HAP-1 (cell line): ENCODE results near the gene RAD51B.
A peak's percentile ranks its signal among the peaks of the same experiment; 100 is the strongest.

Experiments
- DNase-seq, 2 experiments: peaks; one replicate each; pipeline ENCODE4 v3.0.0-alpha.2; 2016 to 2020; ENCODE audit warnings: low spot score in 2 of 2
- H3K27me3 ChIP-seq: fragments of 250-450 bp; sonication (Bioruptor Pico); 2 replicates; pipeline ENCODE4 v1.5.1; 2020; ENCODE audit warnings: low read depth, mild to moderate bottlenecking, moderate library complexity
- H3K36me3 ChIP-seq: fragments of 250-450 bp; sonication (Bioruptor Pico); replicated peaks from 2 replicates; pipeline ENCODE4 v1.5.1; 2020; ENCODE audit warnings: mild to moderate bottlenecking
- H3K4me1 ChIP-seq: fragments of 250-450 bp; sonication (Bioruptor Pico); 2 replicates; pipeline ENCODE4 v1.5.1; 2020; ENCODE audit warnings: mild to moderate bottlenecking
- H3K4me3 ChIP-seq: fragments of 250-450 bp; sonication (Bioruptor Pico); 2 replicates; pipeline ENCODE4 v1.5.1; 2020; ENCODE audit warnings: mild to moderate bottlenecking, moderate library complexity
- H3K9me3 ChIP-seq: fragments of 250-450 bp; sonication (Bioruptor Pico); 2 replicates; pipeline ENCODE4 v1.5.1; 2020; ENCODE audit warnings: mild to moderate bottlenecking, moderate library complexity
- in situ Hi-C: fragments of 300-500 bp; cut with MboI; formaldehyde crosslinking; loops from 3 replicates; pipeline ENCODE4 v1.14.3; 2020; ENCODE audit warnings: low sequenced_read_pairs, inconsistent platforms, mixed read lengths

The RAD51B gene

GRCh38 chr14:68322940-68323620, 503.5 kb downstream of the RAD51B start:
- Histone ChIP-seq H3K9me3 (no peaks in the 10 kb centered on the region), H3K4me1 (no peaks in the 10 kb centered on the region), H3K36me3 (no peaks in the 10 kb centered on the region), H3K27me3 (no peaks in the 10 kb centered on the region), H3K4me3 (no peak overlapping the region)
- no peak for DNase-seq
- in situ Hi-C loops = no loop called here

- Histone ChIP-seq H3K36me3 (no peaks in the 10 kb centered on the region), H3K9me3 (no peaks in the 10 kb centered on the region), H3K4me3 (no peak overlapping the region), H3K4me1 (no peaks in the 10 kb centered on the region), H3K27me3 (no peaks in the 10 kb centered on the region)
- DNase-seq = no peak
- in situ Hi-C loops = no loop called here
Observed at GRCh38 chr14:68325267-68325807, 505.8 kb downstream of the RAD51B start.

- Histone ChIP-seq H3K4me1 (peaks cover 9% of the 10 kb centered on the region), H3K4me3 (no peak overlapping the region), H3K9me3 (no peaks in the 10 kb centered on the region), H3K27me3 (no peaks in the 10 kb centered on the region), H3K36me3 (no peaks in the 10 kb centered on the region)
- in situ Hi-C loops = no loop called here
- no peak for DNase-seq
Observed at GRCh38 chr14:68327231-68327630, 507.7 kb downstream of the RAD51B start.

DNA sequence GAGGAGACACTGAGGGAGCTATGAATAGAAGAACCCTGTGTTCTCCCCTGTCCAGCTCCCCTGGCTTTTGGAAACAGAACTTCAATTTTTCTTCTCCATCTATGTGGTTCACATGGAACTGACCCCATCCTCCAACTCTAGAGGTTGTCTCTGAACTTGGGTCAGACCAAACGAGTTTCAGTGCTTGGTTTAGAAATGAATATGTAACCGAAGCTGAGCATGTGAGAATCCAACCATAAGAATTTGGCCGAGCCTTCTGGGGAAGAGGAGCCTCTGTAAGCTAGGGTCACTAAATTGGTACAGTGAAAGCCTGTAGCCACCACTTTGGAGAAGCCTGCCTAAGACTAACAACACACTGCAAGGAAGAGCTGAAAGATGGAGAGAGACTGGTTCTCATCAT, 508.9 kb downstream of the RAD51B start:
- Histone ChIP-seq H3K27me3 (no peaks in the 10 kb centered on the region), H3K4me3 (no peak overlapping the region), H3K9me3 (no peaks in the 10 kb centered on the region), H3K36me3 (no peaks in the 10 kb centered on the region), H3K4me1 (peaks cover 14% of the 10 kb centered on the region)
- in situ Hi-C loops = no loop called here
- DNase-seq = no peak

- Histone ChIP-seq H3K4me3 (no peak overlapping the region), H3K27me3 (no peaks in the 10 kb centered on the region), H3K36me3 (no peaks in the 10 kb centered on the region), H3K4me1 (peaks cover 14% of the 10 kb centered on the region), H3K9me3 (no peaks in the 10 kb centered on the region)
- no peak for DNase-seq
- in situ Hi-C loops = no loop called here
Observed at GRCh38 chr14:68331426-68331825, 511.8 kb downstream of the RAD51B start.

DNA sequence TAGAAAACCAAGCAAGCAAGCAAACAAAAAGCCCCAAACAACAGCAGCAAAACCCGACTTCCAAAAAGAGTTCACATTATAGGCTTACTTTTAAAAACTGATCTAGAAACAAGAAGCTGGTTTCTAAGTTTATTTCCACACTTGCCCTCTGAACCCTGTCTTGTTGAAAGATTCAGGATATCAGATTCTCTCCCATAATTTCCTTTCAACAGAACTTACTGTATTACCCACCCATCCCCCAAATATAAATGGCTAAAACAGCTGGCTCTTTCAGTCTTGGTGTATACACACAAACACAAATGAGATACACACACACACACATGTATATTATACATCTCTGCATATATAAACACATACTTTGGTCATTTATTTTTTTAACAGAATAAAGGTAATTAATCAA, 512.4 kb downstream of the RAD51B start:
- DNase-seq = peak in 1 of 2 experiments; percentile 25
- H3K4me1 ChIP-seq = peaks cover 14% of the 10 kb centered on the region
- H3K9me3 ChIP-seq = no peaks in the 10 kb centered on the region
- in situ Hi-C loops = no loop called here
- H3K36me3 ChIP-seq = no peaks in the 10 kb centered on the region
- H3K27me3 ChIP-seq = no peaks in the 10 kb centered on the region
- no peak overlapping the region for H3K4me3 ChIP-seq

DNA sequence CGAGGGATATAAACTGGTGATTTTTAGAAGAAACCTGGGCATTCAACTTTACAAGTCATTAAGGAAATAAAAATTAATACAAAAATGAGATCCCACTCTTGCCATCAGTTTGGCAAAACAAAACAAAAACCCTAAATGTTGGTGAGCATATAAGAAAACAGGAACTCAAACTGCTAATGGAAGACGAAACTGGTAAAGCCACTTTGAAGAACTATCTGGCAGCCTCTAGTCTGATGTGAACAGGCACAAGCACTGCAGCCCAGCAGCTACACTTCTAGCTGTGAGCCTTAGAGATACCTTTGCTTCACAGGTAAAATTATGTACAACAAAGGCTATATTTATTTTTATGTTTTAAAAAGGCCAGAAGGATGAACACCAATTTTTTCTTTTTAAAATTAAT, 513.7 kb downstream of the RAD51B start:
- Histone ChIP-seq H3K27me3 (no peaks in the 10 kb centered on the region), H3K4me1 (peaks cover 14% of the 10 kb centered on the region), H3K9me3 (no peaks in the 10 kb centered on the region), H3K36me3 (no peaks in the 10 kb centered on the region), H3K4me3 (no peak overlapping the region)
- in situ Hi-C loops = no loop called here
- DNase-seq = no peak

DNA sequence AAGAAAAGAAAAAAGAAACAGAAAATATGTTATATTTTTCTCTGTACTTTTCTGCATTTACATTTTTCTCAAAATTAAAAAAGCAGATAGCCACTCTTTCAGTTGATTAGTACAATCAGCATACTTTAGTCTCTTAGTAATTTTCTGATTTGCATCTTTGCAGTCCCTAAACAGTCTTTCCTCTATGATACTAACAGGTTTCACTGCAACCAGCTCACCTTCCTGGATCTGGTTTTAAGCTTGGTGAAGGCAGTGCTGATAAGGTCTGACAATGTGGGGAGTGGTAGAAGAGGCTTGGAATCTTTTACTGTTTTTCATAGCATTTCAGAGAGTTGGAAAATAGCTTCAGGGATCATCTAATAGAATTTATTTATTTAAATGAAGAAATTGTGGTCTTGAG, 515.7 kb downstream of the RAD51B start:
- in situ Hi-C loops = no loop called here
- no peaks in the 10 kb centered on the region for H3K27me3 ChIP-seq
- no peaks in the 10 kb centered on the region for H3K9me3 ChIP-seq
- no peak for DNase-seq
- H3K4me1 ChIP-seq = peaks cover 14% of the 10 kb centered on the region
- H3K36me3 ChIP-seq = no peaks in the 10 kb centered on the region
- H3K4me3 ChIP-seq = no peak overlapping the region

- no peak for DNase-seq
- in situ Hi-C loops = no loop called here
- Histone ChIP-seq H3K4me1 (peaks cover 14% of the 10 kb centered on the region), H3K36me3 (no peaks in the 10 kb centered on the region), H3K4me3 (no peak overlapping the region), H3K27me3 (no peaks in the 10 kb centered on the region), H3K9me3 (no peaks in the 10 kb centered on the region)
Observed at GRCh38 chr14:68336165-68336564, 516.6 kb downstream of the RAD51B start.

DNA sequence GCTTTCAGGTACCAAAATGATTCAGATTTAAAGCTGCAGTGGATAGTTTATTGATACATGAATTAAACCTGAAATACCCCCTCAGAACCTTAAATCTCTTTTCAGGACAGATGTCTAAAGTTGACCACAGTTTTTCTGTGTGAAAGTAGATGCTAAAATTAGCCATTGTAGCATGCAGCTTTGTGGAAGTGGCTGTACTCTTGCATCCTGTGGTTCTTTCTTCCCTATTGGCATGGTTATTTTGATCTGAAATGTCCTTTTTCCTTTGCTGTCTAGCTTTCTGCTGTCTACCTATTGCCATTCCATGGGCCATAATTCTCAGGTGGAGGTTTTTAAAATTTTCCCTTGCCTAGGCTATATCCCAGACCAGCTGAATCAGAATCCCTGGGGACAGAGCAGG, 517.7 kb downstream of the RAD51B start:
- in situ Hi-C loops = no loop called here
- Histone ChIP-seq H3K4me3 (no peak overlapping the region), H3K9me3 (no peaks in the 10 kb centered on the region), H3K27me3 (no peaks in the 10 kb centered on the region), H3K4me1 (peaks cover 4% of the 10 kb centered on the region), H3K36me3 (no peaks in the 10 kb centered on the region)
- DNase-seq = no peak

DNA sequence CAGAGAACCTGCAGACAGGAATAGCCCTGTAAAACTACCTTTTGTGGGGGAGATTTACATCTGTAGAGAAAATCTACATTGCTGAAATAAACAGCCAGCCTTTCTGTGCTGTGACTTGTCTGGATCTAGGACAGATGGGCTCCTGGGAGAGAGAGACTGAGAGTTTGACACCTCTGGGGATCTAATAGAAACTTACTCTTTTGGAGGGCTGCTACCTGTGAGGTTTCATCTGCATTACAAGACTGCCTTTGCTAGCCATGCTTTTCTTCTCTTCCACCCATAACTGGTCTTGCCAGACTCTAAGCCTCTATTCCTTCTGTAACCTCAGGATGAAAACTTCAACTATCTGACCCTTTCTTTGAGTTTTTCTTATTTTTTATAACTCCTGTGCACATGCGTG, 520.7 kb downstream of the RAD51B start:
- in situ Hi-C loops = no loop called here
- Histone ChIP-seq H3K4me3 (no peak overlapping the region), H3K36me3 (no peaks in the 10 kb centered on the region), H3K27me3 (no peaks in the 10 kb centered on the region), H3K4me1 (no peaks in the 10 kb centered on the region), H3K9me3 (no peaks in the 10 kb centered on the region)
- DNase-seq = no peak

DNA sequence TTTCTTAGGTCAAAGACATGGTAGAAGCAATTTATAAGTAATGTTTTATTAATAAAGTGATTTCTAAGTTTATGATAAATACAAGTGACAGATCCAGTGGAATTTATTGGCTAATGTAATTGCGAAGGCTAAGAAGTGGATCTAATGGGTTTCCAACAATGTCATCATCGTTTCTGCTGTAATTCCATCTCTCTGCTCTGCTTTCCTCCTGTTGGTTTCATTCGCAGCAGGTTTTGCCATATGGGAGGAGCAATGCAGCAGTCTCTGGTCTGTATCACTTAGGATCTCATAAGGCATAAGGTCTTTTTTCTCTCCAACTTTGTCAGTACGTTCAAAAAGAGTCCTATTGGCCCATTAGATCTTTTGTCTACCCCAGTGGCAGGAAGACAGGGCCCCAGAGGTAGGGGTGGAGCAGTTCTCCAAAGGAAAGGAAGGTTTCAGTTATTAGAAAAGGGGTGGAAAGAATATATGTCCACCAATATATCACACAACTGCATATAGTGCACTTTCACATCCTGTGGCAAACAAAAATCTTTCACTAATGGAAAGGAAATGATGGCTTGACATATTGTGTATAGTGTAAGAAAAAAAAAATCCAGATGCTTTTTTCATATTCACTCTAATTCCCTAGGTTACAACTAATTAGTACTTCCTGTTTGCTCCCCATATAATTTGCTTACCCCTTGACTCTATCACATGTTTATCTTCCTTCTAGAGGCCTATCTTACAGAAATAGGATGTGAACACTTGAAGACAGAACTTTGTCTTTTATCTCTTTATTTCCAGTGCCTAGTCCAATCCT, 522.0 kb downstream of the RAD51B start:
- in situ Hi-C loops = no loop called here

GRCh38 chr14:68342216-68342763, 522.7 kb downstream of the RAD51B start:
- no peaks in the 10 kb centered on the region for H3K27me3 ChIP-seq
- no peaks in the 10 kb centered on the region for H3K36me3 ChIP-seq
- no peak overlapping the region for H3K4me3 ChIP-seq
- no peaks in the 10 kb centered on the region for H3K4me1 ChIP-seq
- no peak for DNase-seq
- H3K9me3 ChIP-seq = no peaks in the 10 kb centered on the region
- in situ Hi-C loops = no loop called here

More for the DNA sequence above, 522.0 kb downstream of the RAD51B start:
- Histone ChIP-seq H3K36me3 (no peaks in the 10 kb centered on the region), H3K27me3 (no peaks in the 10 kb centered on the region), H3K9me3 (no peaks in the 10 kb centered on the region), H3K4me3 (no peak overlapping the region), H3K4me1 (no peaks in the 10 kb centered on the region)
- DNase-seq = no peak

DNA sequence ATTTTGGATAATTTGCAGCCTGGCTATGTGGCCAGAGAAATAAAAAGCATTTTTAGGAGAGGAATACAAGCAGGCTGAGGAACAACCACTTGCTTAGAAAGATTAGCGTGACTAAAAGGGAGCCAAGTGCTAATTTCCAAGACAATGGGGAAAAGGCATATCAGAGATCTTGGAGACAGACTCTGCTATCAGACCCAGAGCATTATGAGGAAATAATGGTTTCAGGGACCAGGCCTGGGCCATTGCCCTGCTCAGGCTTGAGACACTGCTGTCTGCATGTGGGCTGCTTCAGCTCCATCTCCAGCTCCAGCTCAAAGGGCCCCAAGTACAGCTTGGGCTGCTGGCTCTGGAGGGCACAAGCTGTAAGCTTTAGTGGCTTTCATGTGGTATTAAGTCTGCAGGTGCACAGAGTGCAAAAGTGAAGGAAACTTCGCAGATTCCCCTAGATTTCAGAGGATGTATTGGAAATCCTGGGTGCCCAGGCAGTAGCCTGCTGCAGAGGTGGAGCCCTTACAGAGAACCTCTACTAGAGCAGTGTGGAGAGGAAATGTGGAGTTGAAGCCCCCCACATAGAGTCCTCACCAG, 524.0 kb downstream of the RAD51B start:
- Histone ChIP-seq H3K36me3 (no peaks in the 10 kb centered on the region), H3K4me1 (no peaks in the 10 kb centered on the region), H3K27me3 (no peaks in the 10 kb centered on the region), H3K9me3 (no peaks in the 10 kb centered on the region), H3K4me3 (no peak overlapping the region)
- in situ Hi-C loops = no loop called here
- no peak for DNase-seq
